Body of pancreas (tissue), 4 donors: ENCODE results near the gene DGCR6L. TPM values are rescaled to one million over a fixed set of nuclear protein-coding genes. Genes with fewer than 3 reads are reported as not detected.
A peak's percentile ranks its signal among the peaks of the same experiment; 100 is the strongest.

Experiments used
- ATAC-seq: fragments of 150-250 bp; one replicate; pipeline ENCODE4 v1.9.1; 2016
- DNase-seq, 4 donors: peaks; one replicate each; pipeline ENCODE4 v3.0.0-alpha.2; 2019
- H3K27ac ChIP-seq, 4 donors: fragments of 200-600 bp; sonication (generic); 1 replicate in 3 of 4; 2 replicates in 1 of 4; pipeline versions ENCODE4 v1.5.1 to v1.6.1; 2016 to 2019; ENCODE audit warnings: mild to moderate bottlenecking in 1 of 4, mixed read lengths in 1 of 4, moderate library complexity in 1 of 4
- H3K27me3 ChIP-seq, 2 donors: fragments of 200-600 bp; sonication (generic); one replicate each; pipeline ENCODE4 v1.6.0; 2016; ENCODE audit warnings: mild to moderate bottlenecking in 1 of 2
- H3K36me3 ChIP-seq, 2 donors: fragments of 200-600 bp; sonication (generic); replicated peaks in 1 of 2; 2 replicates each; pipeline ENCODE4 v1.5.1; 2016; ENCODE audit warnings: low read depth in 2 of 2; ENCODE audit not compliant: insufficient read depth in 1 of 2
- H3K4me1 ChIP-seq: fragments of 200-600 bp; sonication (generic); one replicate; pipeline ENCODE4 v1.6.0; 2016
- H3K4me3 ChIP-seq, 2 donors: fragments of 200-600 bp; sonication (generic); 1 replicate in 1 of 2; 2 replicates in 1 of 2; pipeline ENCODE4 v1.5.1; 2016 to 2019
- H3K9me3 ChIP-seq, 3 donors: fragments of 200-600 bp; sonication (generic); 1 replicate in 2 of 3; 2 replicates in 1 of 3; pipeline ENCODE4 v1.5.1; 2016
- POLR2A ChIP-seq, 3 donors: fragments of 450-650 bp; IDR thresholded peaks; one replicate each; pipeline ENCODE4 v1.6.1; 2016; ENCODE audit warnings: antibody characterized with exemption in 3 of 3, mild to moderate bottlenecking in 2 of 3
- WGBS, 2 donors: methylation state at CpG; one replicate each; pipeline ENCODE4 v1.1.5; 2017; 5-methylcytosine and 5-hydroxymethylcytosine counted together
- intact Hi-C: fragments of 100-400 bp; cut with DNase I; formaldehyde crosslinking; loops from one replicate; pipeline ENCODE4 v1.15.1; 2023
- total RNA-seq, 2 donors: library from RNA; depleted of rRNA; stranded (reverse); fragments of >200 nt; gene quantifications; one replicate each; pipeline ENCODE4 v1.1.0, GENCODE V29; 2016
- TF ChIP-seq, protein P1 (sequence below), 7 experiments: fragments of 450-650 bp in 4 of 7; fragments of 200-600 bp in 3 of 7; sonication (generic) in 3 of 7; IDR thresholded peaks; one replicate each; pipeline ENCODE4 v1.5.1; 2016 to 2019; ENCODE audit warnings: antibody characterized with exemption in 7 of 7

DGCR6L gene
- total RNA-seq, 2 donors from 2014 or later = 24.4 to 52.4 TPM

DNA sequence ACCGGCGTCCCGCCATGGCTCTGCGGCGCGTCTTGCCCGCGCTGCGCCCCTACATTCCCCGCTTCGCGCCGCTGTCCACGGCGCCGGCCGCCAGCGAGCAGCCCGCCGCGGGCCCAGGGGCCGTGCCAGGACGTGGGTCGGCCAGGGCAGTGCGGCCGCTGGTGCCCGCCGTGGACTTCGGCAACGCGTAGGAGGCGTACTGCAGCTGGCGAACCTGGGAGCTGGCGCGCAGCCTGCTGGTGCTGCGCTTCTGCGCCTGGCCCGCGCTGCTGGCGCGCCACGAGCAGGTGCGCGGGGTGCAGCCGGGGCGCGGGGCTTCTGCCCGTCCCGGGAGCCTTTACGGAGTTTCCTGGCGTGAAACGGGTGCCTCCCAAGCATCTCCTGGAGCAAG is 20.1 kb downstream of the DGCR6L start:
- DNase-seq (peak; percentile 54 to 75 (median 56)), ATAC-seq (peak; percentile 57)
- Histone ChIP-seq H3K27ac (peak overlapping the region in 1 of 4 donors; percentile 44), H3K4me3 (peak overlapping the region; percentile 0 to 24), H3K9me3 (no peaks in the 10 kb centered on the region), H3K27me3 (no peaks in the 10 kb centered on the region), H3K36me3 (no peaks in the 10 kb centered on the region), H3K4me1 (peaks cover 14% of the 10 kb centered on the region)
- intact Hi-C loops = loop anchor here (10.0 kb wide), 1 partner anchor 325 kb away; no protein-coding TSS in a partner anchor
- no peak for TF ChIP-seq POLR2A (IDR thresholded peaks at IDR 0.05)
- TF ChIP-seq, protein P1, sequence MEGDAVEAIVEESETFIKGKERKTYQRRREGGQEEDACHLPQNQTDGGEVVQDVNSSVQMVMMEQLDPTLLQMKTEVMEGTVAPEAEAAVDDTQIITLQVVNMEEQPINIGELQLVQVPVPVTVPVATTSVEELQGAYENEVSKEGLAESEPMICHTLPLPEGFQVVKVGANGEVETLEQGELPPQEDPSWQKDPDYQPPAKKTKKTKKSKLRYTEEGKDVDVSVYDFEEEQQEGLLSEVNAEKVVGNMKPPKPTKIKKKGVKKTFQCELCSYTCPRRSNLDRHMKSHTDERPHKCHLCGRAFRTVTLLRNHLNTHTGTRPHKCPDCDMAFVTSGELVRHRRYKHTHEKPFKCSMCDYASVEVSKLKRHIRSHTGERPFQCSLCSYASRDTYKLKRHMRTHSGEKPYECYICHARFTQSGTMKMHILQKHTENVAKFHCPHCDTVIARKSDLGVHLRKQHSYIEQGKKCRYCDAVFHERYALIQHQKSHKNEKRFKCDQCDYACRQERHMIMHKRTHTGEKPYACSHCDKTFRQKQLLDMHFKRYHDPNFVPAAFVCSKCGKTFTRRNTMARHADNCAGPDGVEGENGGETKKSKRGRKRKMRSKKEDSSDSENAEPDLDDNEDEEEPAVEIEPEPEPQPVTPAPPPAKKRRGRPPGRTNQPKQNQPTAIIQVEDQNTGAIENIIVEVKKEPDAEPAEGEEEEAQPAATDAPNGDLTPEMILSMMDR (IDR thresholded peaks at IDR 0.05) = peak in 1 of 7 experiments; percentile 23
- WGBS, 2 donors = 0% methylated on average over 3 to 37 of the region's 52 CpGs

DNA sequence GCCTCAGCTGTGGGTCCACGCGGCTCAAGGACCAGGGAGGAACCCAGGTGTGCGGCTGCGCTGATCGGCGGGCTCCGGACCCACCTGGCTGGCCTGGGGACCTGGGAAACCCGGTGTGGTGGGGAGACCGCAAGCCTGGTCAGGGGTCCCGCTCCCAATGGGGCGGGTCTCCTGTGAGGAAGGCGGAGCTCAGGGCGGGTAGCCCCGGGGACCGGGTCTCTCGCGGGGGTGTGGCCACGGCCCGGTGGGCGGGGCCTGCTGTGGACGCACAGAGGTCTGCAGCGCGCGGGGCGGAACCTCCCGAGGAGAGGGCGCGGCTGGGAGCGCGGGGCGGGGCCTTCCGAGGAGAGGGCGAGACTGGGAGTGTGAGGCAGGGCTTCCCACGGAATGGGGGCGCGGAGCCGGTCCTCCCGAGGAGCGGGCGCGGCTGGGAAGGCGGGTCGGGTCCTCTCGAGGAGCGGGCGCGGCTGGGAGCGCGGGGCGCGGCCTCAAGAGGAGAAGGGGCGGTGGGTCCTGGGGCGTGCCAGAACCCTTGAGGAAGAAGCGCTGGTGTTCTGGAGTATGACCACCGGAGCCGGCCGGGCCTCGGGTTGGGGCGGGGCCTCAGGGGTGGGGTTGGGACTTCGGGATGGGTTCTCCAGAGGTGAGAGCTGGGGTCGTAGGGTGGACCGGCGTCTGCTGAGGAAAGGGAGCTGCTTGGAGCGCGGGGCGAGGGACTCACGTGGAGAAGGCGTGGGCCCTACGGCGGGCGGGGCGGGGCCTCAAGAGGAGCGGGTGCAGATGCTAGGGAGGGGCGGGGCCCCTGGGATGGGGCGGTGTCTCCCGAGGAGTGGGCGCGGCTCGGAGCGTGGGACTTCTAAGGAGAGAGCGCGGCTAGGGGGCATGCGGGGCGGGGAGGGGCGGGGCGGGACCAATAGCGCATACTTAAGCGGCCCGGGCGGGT is 20.8 kb downstream of the DGCR6L start:
- H3K9me3 ChIP-seq = no peaks in the 10 kb centered on the region
- peak overlapping the region; percentile 24 to 27 for H3K4me3 ChIP-seq
- DNase-seq (peak; percentile 85 to 95 (median 88)), ATAC-seq (peak; percentile 86)
- 1% methylated on average over 57 of the region's 90 CpGs; no CpG with 5 or more reads in 1 of the 2 donors for WGBS, 2 donors
- intact Hi-C loops = loop anchor here (10.0 kb wide), 1 partner anchor 324 kb away; no protein-coding TSS in a partner anchor
- TF ChIP-seq POLR2A (IDR thresholded peaks at IDR 0.05) = peak in 1 of 3 donors; percentile 18
- TF ChIP-seq, protein P1 (IDR thresholded peaks at IDR 0.05) = no peak
- peaks cover 14% of the 10 kb centered on the region for H3K4me1 ChIP-seq
- peak overlapping the region in 2 of 4 donors; percentile 11 to 63 for H3K27ac ChIP-seq
- no peaks in the 10 kb centered on the region for H3K36me3 ChIP-seq
- H3K27me3 ChIP-seq = no peaks in the 10 kb centered on the region

DNA sequence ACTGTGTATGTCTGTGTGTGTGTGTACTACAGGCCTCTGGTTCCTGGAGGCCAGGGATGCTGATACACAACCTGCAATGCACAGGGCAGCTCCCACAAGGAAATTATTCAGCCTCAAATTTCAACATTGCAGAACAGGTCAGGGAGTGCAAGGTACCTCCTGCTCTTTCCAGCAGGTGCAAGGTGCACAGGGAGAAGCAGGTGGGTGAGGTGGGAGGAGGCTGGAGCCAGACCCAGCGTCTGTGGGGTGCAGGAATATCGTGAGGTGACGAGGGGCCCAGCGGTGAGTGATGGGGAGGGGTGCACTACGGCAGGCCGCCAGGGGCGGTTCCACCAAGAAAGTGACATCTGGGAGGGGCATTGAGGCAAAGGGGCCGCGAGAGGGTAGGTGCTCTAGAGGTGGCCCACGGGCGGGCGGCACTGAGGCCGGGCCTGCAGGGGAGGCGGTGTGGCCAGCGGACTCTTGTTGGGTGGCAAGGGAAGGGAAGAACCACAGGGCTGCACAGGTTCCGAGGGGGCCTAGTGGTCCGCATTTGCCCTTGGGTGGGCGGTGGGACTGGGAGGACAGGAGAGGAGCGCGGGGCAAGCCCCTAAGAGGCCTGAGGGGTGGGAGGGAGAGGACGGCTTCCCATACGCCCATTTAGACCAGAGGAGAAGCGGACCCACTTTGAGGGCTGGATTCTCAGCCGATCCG is 21.6 kb downstream of the DGCR6L start:
- no peak for ATAC-seq
- WGBS, 2 donors = 61 to 62% methylated on average over 19 to 25 of the region's 25 CpGs
- Histone ChIP-seq H3K27me3 (no peaks in the 10 kb centered on the region), H3K4me1 (peaks cover 14% of the 10 kb centered on the region), H3K9me3 (no peaks in the 10 kb centered on the region), H3K27ac (peak overlapping the region in 1 of 4 donors; percentile 63), H3K4me3 (peak overlapping the region in 1 of 2 donors; percentile 27), H3K36me3 (no peaks in the 10 kb centered on the region)
- intact Hi-C loops = loop anchor here (10.0 kb wide), 1 partner anchor 323 kb away; no protein-coding TSS in a partner anchor
- no peak for TF ChIP-seq POLR2A (IDR thresholded peaks at IDR 0.05)
- TF ChIP-seq, protein P1 (IDR thresholded peaks at IDR 0.05) = no peak
- DNase-seq = no peak

DNA sequence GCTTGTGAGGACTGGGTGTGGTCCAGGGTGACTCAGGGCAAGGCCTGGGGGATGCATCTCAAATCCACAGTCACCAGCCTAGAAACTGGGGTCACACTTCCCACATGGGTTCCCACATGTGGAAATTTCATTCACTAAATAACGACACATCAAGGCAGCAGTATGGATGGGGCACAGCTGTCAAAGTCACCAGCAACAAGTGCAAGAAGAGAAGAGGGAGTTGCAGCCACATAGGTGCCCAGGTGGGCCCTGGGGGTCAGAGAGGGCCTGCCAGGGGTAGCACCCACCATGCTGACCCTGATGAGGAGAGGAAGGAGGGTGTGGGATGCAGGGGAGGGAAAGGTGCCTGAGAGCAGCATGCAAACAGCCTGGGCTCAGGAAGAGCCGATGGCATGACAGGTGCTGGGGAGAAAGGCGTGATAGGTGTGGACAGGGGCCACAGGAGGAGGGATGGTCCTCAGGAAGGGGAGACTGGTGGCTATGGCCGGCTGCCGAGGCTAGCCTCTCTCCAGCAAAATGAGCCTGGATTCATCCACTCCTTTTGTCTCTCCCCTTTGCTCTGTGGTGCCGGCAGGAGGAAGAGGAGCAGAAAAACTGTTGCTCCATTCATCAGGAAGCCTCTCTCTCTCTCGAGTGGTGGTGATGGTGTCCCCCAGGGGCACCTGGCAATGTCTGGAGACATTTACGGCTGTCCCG is 22.3 kb downstream of the DGCR6L start:
- no peaks in the 10 kb centered on the region for H3K27me3 ChIP-seq
- H3K27ac ChIP-seq = no peak overlapping the region
- no peak overlapping the region for H3K4me3 ChIP-seq
- ATAC-seq = no peak
- WGBS, 2 donors = 59 to 70% methylated on average over 8 to 9 of the region's 9 CpGs
- no peak for DNase-seq
- no peaks in the 10 kb centered on the region for H3K9me3 ChIP-seq
- H3K36me3 ChIP-seq = no peaks in the 10 kb centered on the region
- intact Hi-C loops = loop anchor here (10.0 kb wide), 1 partner anchor 323 kb away; no protein-coding TSS in a partner anchor
- TF ChIP-seq, protein P1 (IDR thresholded peaks at IDR 0.05) = no peak
- TF ChIP-seq POLR2A (IDR thresholded peaks at IDR 0.05) = no peak
- H3K4me1 ChIP-seq = peaks cover 14% of the 10 kb centered on the region
